ENCODE data around the gene ACTR5.

ACTR5 gene

DNA sequence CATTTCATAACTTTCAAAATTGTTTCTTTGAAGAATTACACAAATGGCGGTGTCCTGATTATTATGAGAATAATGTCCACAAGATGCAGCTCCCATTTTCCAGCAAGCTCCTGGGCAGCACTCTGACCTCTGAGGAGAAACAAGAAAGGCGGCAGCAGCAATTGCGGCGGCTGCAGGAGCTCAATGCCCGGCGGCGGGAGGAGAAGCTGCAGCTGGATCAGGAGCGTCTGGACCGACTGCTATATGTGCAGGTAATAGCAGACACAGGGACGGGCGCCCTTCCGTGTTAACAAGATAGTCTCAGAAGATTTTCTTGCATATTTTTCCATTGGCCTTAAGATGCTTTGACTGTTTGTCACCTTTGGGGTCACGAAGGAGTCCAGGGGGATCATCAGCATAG, 6.7 kb downstream of the ACTR5 start:
- DNase-seq (ENCODE audit: low read depth) = no peak
- H3K4me3 ChIP-seq (ENCODE audit: low read length) = no peak overlapping the region

DNA sequence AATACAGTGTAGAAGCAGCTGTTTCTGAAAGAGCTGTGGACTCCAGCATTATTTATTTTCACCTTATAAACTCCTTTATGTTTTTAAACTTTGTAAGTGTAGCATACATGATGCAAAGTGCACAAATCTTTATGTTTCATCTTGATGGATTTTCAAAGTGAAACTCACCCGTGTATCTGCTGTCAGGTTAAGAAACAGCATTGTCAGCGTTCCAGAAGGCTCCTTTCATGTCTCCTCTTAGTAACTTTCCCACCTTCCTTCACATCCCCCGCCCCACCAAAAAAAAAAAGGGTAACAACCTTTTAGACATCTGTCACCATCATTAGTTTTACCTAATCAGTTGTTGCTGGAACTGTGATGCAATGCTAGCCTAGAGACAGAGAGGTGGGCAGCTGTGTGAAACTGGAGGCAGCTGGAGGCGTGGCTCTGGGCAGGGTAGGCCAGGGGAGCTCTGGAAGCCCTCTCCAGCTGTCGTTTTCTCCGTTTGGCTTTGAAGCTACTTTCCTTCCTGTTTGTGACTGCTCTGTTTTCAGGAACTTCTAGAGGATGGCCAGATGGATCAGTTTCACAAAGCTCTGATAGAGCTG, 7.2 kb downstream of the ACTR5 start:
- DNase-seq (ENCODE audit: low read depth) = no peak
- TF ChIP-seq, protein P1, sequence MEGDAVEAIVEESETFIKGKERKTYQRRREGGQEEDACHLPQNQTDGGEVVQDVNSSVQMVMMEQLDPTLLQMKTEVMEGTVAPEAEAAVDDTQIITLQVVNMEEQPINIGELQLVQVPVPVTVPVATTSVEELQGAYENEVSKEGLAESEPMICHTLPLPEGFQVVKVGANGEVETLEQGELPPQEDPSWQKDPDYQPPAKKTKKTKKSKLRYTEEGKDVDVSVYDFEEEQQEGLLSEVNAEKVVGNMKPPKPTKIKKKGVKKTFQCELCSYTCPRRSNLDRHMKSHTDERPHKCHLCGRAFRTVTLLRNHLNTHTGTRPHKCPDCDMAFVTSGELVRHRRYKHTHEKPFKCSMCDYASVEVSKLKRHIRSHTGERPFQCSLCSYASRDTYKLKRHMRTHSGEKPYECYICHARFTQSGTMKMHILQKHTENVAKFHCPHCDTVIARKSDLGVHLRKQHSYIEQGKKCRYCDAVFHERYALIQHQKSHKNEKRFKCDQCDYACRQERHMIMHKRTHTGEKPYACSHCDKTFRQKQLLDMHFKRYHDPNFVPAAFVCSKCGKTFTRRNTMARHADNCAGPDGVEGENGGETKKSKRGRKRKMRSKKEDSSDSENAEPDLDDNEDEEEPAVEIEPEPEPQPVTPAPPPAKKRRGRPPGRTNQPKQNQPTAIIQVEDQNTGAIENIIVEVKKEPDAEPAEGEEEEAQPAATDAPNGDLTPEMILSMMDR (IDR thresholded peaks at IDR 0.05; ENCODE audit: insufficient read depth, low read depth, low read length, missing control alignments) = no peak
- no peak overlapping the region for H3K4me3 ChIP-seq (ENCODE audit: low read length)

More for the DNA sequence above, 6.7 kb downstream of the ACTR5 start:
- TF ChIP-seq, protein P1 (IDR thresholded peaks at IDR 0.05; ENCODE audit: insufficient read depth, low read depth, low read length, missing control alignments) = no peak

DNA sequence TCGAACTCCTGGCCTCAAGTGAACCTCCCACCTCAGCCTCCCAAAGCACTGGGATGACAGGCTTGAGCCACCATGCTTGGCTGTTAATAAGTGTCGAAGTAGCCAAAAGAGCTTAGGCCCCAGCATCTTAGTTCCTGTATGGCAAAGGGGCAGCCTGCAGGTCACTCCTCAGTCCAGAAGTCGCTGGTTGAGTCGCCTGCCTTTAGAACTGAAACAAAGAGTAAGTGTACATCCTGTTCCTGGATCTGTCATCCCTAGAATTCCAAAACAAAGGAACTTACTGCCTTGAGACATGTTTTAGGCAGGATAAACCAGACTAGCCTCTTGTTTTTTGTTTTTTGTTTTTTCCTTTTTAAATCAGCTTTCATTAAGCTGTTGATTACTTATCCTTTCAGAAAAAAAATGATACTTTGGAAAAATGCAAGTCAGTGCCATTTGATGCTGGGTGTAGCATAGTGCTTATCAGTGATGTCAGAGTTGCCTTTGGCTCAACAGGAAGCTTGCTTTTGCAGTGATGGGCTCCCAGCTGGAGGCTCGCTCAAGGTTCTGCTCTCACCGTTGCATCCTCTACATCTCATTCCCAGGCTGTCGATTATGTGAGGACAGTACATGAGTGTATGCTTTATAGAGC, 9.0 kb downstream of the ACTR5 start:
- TF ChIP-seq, protein P1 (IDR thresholded peaks at IDR 0.05; ENCODE audit: insufficient read depth, low read depth, low read length, missing control alignments) = no peak
- H3K4me3 ChIP-seq (ENCODE audit: low read length) = no peak overlapping the region
- no peak for DNase-seq (ENCODE audit: low read depth)

DNA sequence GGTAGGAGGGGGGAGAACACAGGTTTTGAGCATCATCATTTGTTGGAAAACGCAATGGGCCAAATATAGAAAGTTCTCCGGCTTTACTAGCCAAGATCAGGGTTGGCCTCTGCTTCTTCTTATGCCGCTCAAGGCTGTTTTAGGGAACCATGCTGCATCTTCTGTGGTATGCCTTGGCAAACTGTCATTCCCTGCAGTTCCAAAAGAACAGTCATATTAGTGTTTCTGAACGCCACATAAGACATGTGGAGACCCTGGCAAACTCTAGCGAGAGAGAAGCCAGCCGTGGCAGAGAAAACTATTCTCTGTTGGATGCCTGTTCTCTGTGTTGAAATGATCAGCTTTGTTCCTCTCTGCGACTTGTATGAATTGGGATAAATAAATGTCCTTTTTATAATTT, 10.8 kb downstream of the ACTR5 start:
- no peak overlapping the region for H3K4me3 ChIP-seq (ENCODE audit: low read length)
- no peak for DNase-seq (ENCODE audit: low read depth)
- TF ChIP-seq, protein P1 (IDR thresholded peaks at IDR 0.05; ENCODE audit: insufficient read depth, low read depth, low read length, missing control alignments) = no peak

DNA sequence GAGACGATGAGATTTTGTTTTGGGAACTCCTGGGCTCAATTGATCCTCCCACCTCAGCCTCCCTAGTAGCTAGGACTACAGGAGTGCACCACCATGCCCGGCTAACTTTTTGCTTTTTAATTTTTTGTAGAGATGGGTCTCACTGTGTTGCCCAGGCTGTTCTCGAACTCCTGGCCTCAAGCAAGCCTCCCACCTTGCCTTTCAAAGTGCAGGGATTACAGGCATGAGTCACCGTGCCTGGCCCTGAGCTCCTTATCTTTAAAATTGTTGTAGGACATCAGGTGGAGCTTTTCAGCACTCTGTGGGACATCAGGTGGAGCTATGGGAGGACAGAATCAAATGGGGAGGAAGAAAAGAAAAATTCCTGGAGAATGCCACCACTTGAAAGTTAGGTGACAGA, 12.7 kb downstream of the ACTR5 start:
- DNase-seq (ENCODE audit: low read depth) = no peak
- TF ChIP-seq, protein P1 (IDR thresholded peaks at IDR 0.05; ENCODE audit: insufficient read depth, low read depth, low read length, missing control alignments) = no peak
- no peak overlapping the region for H3K4me3 ChIP-seq (ENCODE audit: low read length)

DNA sequence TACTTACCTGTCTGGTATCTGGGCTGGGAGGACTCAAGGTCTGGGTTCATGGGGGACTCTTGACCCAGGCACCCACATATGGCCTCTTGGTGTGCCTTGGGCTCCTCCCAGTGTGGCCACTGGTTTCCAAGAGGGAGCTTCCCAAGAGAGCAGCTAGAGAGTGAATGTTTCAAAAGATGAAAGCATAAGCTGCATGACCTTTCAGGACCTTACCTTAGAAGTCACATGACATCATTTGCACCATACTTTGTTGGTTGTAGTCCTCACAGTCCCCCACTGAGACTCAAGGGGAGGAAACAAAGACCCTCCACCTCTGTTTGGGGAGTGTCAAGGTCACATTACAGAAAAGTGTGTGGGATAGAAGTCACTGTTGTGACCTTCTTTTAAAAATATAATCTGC, 13.9 kb downstream of the ACTR5 start:
- TF ChIP-seq, protein P1 (IDR thresholded peaks at IDR 0.05; ENCODE audit: insufficient read depth, low read depth, low read length, missing control alignments) = no peak
- DNase-seq (ENCODE audit: low read depth) = no peak
- H3K4me3 ChIP-seq (ENCODE audit: low read length) = no peak overlapping the region

DNA sequence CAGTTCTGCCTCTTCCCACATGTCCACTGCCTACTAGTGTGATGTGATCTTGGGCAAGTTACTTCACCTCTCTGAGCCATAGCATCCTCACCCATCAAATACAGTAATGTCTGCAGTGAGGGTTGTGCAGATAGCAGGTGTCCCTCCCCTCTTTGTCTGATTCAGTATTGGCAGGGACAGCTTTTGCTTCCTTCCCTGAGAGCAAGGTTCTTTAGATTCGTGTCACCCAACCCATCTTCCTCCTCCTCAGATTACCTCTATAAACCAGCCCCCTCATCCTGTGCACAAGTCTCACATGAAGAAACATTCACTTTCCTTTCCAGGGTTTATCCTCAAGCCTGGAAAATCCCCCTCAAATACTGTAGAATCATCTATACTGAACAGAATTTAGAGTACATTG, 15.4 kb downstream of the ACTR5 start:
- TF ChIP-seq, protein P1 (IDR thresholded peaks at IDR 0.05; ENCODE audit: insufficient read depth, low read depth, low read length, missing control alignments) = no peak

More for the DNA sequence above, 15.4 kb downstream of the ACTR5 start:
- no peak for DNase-seq (ENCODE audit: low read depth)
- H3K4me3 ChIP-seq (ENCODE audit: low read length) = no peak overlapping the region

All from epithelial cell of esophagus (primary cell).